ENCODE data around the gene HAUS7. TPM values are rescaled to one million over a fixed set of nuclear protein-coding genes. Genes with fewer than 3 reads are reported as not detected.

HAUS7 gene
- total and polyA plus RNA-seq, 12 donors: 12.7 to 45.3 (median 19.2) TPM

GRCh38 chrX:153446636-153446936, 23.8 kb downstream of the HAUS7 start:
- ATAC-seq (peak in 1 of 8 donors; percentile 13), DNase-seq (no peak)
- Histone ChIP-seq H3K27me3 (peaks cover 0 to 10% (median 0%) of the 10 kb centered on the region in 7 donors), H3K9me3 (no peaks in the 10 kb centered on the region), H3K36me3 (peaks cover 0 to 17% (median 0%) of the 10 kb centered on the region in 9 donors), H3K27ac (no peak overlapping the region), H3K4me1 (no peaks in the 10 kb centered on the region), H3K4me3 (no peak overlapping the region)
- 60 to 68% methylated on average over 10 of the region's 10 CpGs for WGBS, 2 donors
- intact Hi-C loops (cut with DNase I): no loop called here
- TF ChIP-seq CTCF (IDR thresholded peaks at IDR 0.05): no peak

GRCh38 chrX:153445856-153446635, 24.3 kb downstream of the HAUS7 start, which contains the start of gene TREX2:
TSS of gene TREX2 (minus strand) at chrX:153446056. CDS start at chrX:153445430, 626 bp downstream.
- 86 to 88% methylated on average over 27 to 30 of the region's 30 CpGs for WGBS, 2 donors
- ATAC-seq (no peak), DNase-seq (no peak)
- no peaks in the 10 kb centered on the region for H3K9me3 ChIP-seq
- H3K27ac ChIP-seq: no peak within 1 kb of the TSS
- no peak within 1 kb of the TSS for H3K4me3 ChIP-seq
- peaks cover 0 to 10% (median 0%) of the 10 kb centered on the region in 7 donors for H3K27me3 ChIP-seq
- peaks cover 0 to 14% (median 0%) of the 10 kb centered on the region in 9 donors for H3K36me3 ChIP-seq
- intact Hi-C loops (cut with DNase I): no loop called here
- no peaks in the 10 kb centered on the region for H3K4me1 ChIP-seq
- TF ChIP-seq CTCF (IDR thresholded peaks at IDR 0.05): no peak

GRCh38 chrX:153445106-153445855, 25.1 kb downstream of the HAUS7 start:
- intact Hi-C loops (cut with DNase I): no loop called here
- no peaks in the 10 kb centered on the region for H3K4me1 ChIP-seq
- TF ChIP-seq CTCF (IDR thresholded peaks at IDR 0.05): no peak
- H3K9me3 ChIP-seq: no peaks in the 10 kb centered on the region
- 89 to 96% methylated on average over 30 to 35 of the region's 35 CpGs for WGBS, 2 donors
- no peak for DNase-seq
- H3K4me3 ChIP-seq: no peak overlapping the region
- ATAC-seq: peak in 1 of 8 donors; percentile 11
- no peak overlapping the region for H3K27ac ChIP-seq
- H3K27me3 ChIP-seq: peaks cover 0 to 10% (median 0%) of the 10 kb centered on the region in 7 donors
- H3K36me3 ChIP-seq: peaks cover 0 to 10% (median 0%) of the 10 kb centered on the region in 9 donors

GRCh38 chrX:153444333-153445011, 25.9 kb downstream of the HAUS7 start:
- ATAC-seq (peak in 2 of 8 donors; percentile 5 to 28), DNase-seq (no peak)
- no peaks in the 10 kb centered on the region for H3K4me1 ChIP-seq
- intact Hi-C loops (cut with DNase I): loop anchor here in 1 of 10 donors (5.0 kb wide), 1 partner anchor 412 kb away; no protein-coding TSS in a partner anchor
- no peak for TF ChIP-seq CTCF (IDR thresholded peaks at IDR 0.05)
- no peak overlapping the region for H3K4me3 ChIP-seq
- peaks cover 0 to 6% (median 0%) of the 10 kb centered on the region in 7 donors for H3K27me3 ChIP-seq
- H3K36me3 ChIP-seq: peaks cover 0 to 3% (median 0%) of the 10 kb centered on the region in 9 donors
- H3K9me3 ChIP-seq: peaks cover 0 to 3% (median 0%) of the 10 kb centered on the region in 11 donors
- no peak overlapping the region for H3K27ac ChIP-seq
- WGBS, 2 donors: 87 to 93% methylated on average over 34 to 37 of the region's 37 CpGs

All from heart right ventricle (tissue), 16 donors.